NCI-H510A (cell line): ENCODE data around the gene ENPP5.
A peak's percentile ranks its signal among the peaks of the same experiment; 100 is the strongest.
"Not testable (repeated sequence)": the region's sequence is repeated elsewhere in the genome, so short reads cannot be mapped to it uniquely, and the experiment has no call there.

Experiments
- DNase-seq: peaks from one replicate; lab custom pipeline; 2025; lab: John Stamatoyannopoulos, UW

Gene ENPP5

DNA sequence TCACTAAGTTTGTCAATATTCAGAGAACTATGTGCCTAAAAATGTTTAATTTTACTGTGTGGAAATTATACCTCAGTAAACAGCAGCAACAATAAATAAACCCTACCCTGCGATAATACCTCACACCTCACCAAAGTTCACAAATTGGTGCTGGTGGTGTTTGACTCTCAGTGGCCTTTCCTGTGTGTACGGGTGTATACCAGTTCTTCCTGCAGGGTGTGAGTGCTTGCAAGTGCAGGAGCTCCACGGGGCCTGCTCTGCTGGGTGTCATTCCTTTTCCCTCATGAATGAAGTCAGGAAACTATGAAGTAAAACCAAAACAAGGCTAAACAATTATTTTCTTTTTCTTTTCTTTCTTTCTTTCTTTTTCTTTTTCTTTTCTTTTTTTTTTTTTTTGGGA, 4.1 kb upstream of the ENPP5 start:
- no peak for DNase-seq

DNA sequence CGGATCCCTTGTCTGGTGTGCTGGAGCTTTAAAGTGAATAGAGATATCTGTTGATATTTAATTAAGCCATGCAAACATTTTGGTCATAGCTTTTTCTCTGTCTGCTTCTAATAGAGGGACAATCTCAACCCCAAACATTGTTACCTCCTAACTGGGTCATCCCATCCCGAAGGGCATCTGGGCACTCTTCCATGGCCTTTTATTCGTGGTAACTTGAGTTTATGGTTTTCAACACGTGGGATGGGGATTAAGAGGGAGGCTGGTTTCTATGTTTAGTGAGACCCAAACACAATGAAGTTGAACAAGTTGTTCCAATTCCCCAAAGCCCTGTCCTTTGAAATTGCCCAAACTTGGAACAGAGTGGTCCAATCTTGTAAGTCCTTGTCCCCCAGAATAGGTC, 1.4 kb upstream of the ENPP5 start:
- no peak for DNase-seq

- DNase-seq, result no peak
Measured at GRCh38 chr6:46160102-46160501, 10.7 kb downstream of the ENPP5 start.

DNA sequence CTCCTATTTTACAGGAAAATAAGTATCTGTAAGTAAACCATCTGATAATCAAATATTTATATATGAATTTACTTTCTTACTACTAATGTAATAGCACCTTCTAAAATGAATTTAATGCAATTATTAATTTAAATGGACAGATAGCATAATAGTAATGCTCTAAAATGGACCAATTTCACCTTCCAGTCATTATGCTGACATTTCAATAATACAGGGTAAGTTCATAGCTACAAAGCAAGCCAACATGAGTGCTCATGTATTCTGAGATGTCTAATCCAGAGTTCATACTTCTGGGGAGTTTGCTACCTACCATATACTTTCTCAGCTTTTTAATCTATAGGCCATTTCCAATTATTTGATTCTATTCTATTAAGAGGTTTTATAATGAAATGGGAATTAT, 11.6 kb downstream of the ENPP5 start:
- no peak for DNase-seq

DNA sequence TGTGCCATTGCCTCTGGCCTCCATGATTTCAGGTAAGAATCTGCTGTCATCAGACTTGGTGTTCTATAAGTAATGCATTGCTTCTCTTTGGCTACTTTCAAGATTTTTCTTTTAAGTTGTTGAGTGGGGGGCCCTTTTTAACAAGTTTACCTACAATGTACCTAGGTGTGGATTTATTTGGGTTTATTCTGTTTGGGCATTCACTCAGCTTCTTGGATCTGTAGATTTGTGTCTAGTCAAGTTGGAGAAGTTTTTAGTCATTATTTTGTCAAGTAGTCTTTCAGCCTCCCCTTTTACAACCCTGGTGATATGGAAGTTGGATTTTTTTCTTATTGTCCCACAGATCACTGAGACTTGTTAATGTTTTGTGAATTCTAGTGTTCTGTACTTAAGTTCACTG, 14.1 kb downstream of the ENPP5 start:
- no peak for DNase-seq

- DNase-seq, result not testable (repeated sequence)
Measured at GRCh38 chr6:46149066-46149465, 21.7 kb downstream of the ENPP5 start.

DNA sequence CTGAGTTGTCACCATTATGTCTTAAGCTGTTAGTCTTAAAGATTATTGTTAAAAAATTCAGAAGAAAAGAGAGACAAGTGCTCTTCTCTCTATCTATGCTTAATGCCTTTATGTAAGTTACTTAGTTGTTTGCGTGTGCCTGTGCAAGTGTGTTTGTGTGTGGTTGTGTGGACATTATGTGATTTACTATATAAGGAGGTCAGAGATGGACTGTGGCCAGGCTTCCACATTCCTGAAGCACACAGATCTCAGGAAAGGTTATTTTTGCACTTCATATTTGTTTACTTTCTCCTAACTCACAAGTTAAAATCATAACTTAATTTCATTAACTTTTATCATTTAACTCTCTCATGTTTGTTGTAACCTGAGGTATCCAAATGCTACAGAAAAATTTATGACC, 26.5 kb downstream of the ENPP5 start:
- DNase-seq, result no peak

GRCh38 chr6:46138281-46138680, 32.5 kb downstream of the ENPP5 start:
- no peak for DNase-seq

DNA sequence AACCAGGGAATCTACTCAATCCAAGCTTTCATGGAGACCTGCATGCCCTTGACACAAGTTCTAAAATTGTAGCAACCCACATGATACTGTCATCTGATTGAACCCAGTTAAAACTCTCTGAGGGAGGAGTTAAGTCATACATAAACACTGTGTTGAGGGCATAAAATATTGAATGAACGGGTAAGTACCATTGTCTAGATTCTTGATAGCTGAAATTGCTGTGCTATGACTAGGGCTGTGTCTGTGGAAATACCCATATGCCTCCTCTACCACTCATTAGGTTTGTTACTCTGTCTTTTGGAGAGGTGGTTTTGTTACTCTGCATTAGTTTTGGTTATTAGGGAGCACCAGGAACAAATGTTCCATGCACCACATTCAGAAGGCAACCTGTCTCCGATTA, 33.4 kb downstream of the ENPP5 start:
- no peak for DNase-seq

DNA sequence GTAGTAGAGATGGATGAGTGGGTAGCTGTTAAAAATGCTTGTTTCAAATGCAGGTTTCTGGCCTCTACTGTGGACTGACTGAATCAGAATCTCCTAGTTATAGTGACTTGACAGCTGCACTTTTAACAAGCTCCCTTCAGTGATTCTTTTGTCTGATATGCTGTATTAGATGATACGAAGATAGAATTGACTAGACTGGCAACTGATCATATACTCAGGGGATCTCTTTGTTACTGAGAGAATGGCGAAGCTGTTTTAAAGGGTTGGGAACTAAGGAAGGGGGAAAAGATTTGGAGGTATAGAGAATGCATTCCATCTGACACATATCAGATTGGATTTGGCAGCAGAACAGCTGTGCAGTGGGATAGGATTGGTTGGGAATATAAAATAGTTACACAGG, 33.9 kb downstream of the ENPP5 start:
- no peak for DNase-seq

DNA sequence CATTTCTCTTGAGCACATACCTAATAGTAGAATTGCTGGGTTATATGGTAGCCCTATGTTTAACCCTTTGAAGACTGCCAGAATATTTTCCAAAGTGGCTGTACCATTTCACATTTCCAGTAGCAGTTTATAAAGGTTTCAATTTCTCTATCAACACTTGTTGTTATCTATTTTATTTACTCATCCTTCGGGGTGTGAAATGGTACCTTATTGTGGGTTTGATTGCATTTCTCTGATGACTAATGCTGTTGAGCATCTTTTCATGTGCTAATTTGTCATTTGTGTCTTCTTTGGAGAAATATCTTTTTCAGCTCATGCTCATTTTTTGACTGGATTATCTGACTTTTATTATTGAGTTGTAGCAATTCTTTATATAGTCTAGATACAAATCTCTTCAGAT, 35.6 kb downstream of the ENPP5 start:
- no peak for DNase-seq

GRCh38 chr6:46134216-46134615, 36.6 kb downstream of the ENPP5 start:
- DNase-seq, result no peak

DNA sequence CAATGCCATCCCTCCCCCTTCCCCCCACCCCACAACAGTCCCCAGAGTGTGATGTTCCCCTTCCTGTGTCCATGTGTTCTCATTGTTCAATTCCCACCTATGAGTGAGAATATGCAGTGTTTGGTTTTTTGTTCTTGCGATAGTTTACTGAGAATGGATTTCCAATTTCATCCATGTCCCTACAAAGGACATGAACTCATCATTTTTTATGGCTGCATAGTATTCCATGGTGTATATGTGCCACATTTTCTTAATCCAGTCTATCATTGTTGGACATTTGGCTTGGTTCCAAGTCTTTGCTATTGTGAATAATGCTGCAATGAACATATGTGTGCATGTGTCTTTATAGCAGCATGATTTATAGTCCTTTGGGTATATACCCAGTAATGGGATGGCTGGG, 39.5 kb downstream of the ENPP5 start:
- not testable (repeated sequence) for DNase-seq

GRCh38 chr6:46130666-46131065, 40.1 kb downstream of the ENPP5 start:
- DNase-seq, result no peak

DNA sequence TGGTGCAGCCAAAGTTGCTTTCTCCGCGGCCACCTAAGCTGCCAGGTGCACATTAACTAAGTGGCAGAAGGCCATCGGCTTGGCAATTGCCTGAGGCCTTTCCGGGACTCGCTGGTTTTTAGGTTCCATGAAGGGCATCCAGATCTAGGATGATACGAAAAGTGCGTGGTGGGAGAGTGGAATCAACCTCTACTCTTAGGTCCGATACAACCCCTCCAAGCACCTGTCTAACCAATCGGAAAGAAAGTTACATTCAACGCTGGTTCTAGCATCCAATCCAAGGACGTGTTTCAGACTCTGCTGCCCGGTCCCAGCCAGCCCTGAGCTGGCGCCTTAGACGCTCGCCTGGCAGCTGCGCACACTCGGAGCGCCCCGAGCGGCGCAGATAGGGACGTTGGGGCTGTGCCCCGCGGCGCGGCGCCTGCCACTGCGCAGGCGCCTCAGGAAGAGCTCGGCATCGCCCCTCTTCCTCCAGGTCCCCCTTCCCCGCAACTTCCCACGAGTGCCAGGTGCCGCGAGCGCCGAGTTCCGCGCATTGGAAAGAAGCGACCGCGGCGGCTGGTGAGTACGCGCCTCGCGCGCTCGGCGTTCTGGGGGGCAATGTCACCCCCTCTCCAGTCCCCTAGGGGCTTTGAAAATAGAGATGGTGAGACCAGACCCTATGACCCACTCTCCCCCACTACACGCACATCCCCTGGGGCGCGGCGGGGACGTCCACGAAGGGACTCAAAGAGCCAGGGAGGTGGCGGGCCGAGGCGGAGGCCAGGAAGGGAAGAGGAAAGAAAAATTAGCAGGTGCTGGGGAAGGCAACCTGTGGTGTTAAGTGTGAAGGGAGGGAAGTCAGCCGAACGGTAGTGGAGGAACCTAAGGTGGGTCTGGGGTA, 40.9 kb downstream of the ENPP5 start, which contains the start of gene ENPP4:
Gene ENPP4 (plus strand): TSS at position 361 of the 883 bp plus-strand sequence. CDS start 9,595 bp downstream, outside the sequence.
- peak; percentile 83 for DNase-seq

- no peak for DNase-seq
Measured at GRCh38 chr6:46129291-46129628, 41.5 kb downstream of the ENPP5 start.

DNA sequence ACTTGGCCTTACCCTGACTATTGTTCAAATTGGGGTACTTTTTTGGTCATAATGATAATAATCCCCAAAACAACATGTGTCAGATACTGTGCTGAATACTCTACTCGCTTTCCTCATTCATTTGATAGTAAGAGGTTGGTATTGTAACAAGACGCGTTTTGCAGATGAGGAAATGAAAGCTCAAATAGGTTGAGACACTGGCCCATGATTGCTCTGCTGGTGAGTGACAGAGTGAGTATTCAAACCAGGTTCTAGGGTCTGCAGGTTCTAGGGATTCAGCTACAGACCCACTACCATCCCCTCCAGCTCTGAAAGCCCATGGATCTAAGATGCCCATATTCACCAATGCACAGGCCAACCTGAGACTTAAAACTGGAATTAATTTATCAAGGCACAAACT, 42.3 kb downstream of the ENPP5 start:
- no peak for DNase-seq

- DNase-seq, result not testable (repeated sequence)
Measured at GRCh38 chr6:46119679-46120078, 51.1 kb downstream of the ENPP5 start.

DNA sequence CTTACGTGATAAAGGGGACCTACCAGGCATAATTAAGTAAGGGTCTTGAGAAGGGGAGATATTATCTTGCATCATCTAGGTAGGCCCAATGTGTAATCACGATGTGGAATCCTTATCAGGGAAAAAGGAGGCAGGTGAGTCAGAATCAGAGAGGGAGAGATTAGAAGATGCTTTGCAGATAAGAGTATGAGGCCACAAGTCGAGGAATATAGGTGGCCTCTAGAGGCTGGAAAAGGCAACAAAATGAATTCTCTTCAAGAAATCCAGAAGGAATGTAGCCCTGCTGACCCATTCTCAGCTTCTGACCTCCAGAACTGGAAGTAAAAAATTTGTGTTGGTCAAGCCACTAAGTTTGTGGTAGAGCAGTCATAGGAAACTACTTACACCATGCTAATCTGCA, 51.9 kb downstream of the ENPP5 start:
- DNase-seq, result no peak

DNA sequence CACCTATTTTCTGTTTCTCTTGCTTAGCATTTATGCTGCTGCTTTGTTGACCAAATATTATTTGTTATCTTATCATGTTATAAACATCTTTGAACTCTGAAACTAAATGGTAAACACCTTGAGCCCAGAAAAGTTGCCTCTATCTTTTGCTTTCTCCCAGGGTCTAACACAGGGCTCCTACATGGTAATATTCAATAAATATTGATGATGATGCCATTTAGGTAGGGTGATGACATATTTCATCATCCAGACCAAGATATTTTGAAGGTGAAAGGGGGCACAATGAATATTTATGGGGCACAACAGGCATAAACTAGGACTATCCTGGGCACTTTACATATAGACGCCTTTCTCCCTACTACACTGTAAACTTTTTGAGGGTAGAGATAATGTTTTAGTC, 52.6 kb downstream of the ENPP5 start:
- DNase-seq, result no peak

- no peak for DNase-seq
Measured at GRCh38 chr6:46116289-46116688, 54.5 kb downstream of the ENPP5 start.

GRCh38 chr6:46115634-46116033, 55.1 kb downstream of the ENPP5 start:
- DNase-seq, result no peak

DNA sequence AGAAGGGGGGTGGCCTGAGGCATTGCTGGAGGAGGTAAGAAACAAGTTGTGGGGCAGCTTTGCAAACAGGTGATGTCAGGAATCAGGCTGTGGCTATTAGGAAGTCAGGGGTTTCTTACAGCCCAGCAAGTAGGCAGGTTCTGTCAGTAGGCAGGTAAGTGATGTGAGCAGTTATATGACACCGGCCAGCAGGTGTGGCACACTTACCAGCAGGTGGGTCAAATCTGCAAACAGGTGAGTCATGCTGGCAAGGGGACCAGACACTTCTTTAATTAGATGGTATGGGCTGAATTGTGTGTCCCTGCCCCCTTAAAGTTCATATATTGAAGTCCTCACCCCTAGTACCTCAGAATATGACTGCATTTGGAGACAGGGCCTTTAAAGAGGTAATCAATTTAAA, 57.4 kb downstream of the ENPP5 start:
- peak; percentile 92 for DNase-seq
